Measurements from ENCODE around the gene TMEM60. TPM values are rescaled to one million over a fixed set of nuclear protein-coding genes. Genes with fewer than 3 reads are reported as not detected.
"Not testable (repeated sequence)": the region's sequence is repeated elsewhere in the genome, so short reads cannot be mapped to it uniquely, and the experiment has no call there.

TMEM60 gene
- total RNA-seq, 1 donor from 2014 or later = 20.7 TPM

DNA sequence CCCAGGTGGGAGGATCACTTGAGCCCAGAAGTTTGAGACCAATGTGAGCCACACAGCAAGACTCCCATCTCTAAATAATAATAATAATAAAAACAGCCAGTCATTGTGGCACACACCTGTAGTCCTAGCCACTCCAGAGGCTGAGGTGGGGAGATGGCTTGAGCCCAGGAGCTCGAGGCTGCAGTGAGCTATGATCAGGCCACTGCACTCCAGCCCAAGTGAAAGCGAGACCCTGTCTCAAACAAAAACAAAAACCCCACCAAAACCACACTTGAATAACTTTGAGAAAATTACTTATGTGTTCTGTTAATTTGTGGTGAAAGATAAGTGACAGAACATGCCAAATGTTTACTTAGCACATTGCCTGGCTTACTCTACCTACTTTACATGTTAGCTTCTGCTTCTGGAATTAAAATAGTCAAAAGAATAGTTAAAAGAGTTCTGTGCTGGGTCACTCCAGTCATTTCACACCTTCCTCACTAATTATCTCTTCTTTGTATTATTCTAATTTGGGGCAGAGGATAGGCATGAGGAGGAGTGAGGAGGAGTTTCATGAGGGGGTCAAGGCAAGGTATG is 9.8 kb downstream of the TMEM60 start:
- H3K4me1 Mint-ChIP-seq (ENCODE audit: low read depth) = peaks cover 14% of the 10 kb centered on the region

DNA sequence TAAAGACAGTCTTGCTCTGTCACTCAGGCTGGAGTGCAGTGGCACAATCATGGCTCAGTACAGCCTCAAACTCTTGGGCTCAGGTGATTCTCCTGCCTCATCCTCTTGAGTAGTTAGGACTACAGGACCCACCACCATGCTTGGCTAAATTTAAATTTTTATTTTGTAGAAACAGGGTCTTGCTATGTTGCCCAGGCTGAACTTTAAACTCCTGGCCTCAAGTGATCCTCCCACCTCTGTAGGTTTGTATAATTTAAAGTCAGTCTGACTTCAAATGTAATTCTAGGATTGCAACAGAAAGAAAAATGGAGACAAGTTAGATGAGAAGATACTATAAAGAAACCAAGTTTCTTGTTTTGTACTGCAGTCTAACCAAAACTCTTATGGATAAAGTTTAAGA is 11.5 kb downstream of the TMEM60 start:
- Mint-ChIP-seq H3K9me3 (ENCODE audit: low read depth) (peaks cover 5% of the 10 kb centered on the region), H3K27ac (no peak overlapping the region)
- TF ChIP-seq, protein P1, sequence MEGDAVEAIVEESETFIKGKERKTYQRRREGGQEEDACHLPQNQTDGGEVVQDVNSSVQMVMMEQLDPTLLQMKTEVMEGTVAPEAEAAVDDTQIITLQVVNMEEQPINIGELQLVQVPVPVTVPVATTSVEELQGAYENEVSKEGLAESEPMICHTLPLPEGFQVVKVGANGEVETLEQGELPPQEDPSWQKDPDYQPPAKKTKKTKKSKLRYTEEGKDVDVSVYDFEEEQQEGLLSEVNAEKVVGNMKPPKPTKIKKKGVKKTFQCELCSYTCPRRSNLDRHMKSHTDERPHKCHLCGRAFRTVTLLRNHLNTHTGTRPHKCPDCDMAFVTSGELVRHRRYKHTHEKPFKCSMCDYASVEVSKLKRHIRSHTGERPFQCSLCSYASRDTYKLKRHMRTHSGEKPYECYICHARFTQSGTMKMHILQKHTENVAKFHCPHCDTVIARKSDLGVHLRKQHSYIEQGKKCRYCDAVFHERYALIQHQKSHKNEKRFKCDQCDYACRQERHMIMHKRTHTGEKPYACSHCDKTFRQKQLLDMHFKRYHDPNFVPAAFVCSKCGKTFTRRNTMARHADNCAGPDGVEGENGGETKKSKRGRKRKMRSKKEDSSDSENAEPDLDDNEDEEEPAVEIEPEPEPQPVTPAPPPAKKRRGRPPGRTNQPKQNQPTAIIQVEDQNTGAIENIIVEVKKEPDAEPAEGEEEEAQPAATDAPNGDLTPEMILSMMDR (IDR thresholded peaks at IDR 0.05; ENCODE audit: unreplicated experiment) = no peak

More for the DNA sequence above, 9.8 kb downstream of the TMEM60 start:
- TF ChIP-seq, protein P1 (IDR thresholded peaks at IDR 0.05; ENCODE audit: unreplicated experiment) = no peak
- Mint-ChIP-seq H3K4me3 (ENCODE audit: low read depth) (no peak overlapping the region), H3K27ac (no peak overlapping the region), H3K27me3 (no peaks in the 10 kb centered on the region), H3K9me3 (ENCODE audit: low read depth) (peaks cover 5% of the 10 kb centered on the region), H3K36me3 (ENCODE audit: insufficient read depth) (peaks cover 28% of the 10 kb centered on the region)
- DNase-seq (ENCODE audit: low spot score, unreplicated experiment) = no peak

DNA sequence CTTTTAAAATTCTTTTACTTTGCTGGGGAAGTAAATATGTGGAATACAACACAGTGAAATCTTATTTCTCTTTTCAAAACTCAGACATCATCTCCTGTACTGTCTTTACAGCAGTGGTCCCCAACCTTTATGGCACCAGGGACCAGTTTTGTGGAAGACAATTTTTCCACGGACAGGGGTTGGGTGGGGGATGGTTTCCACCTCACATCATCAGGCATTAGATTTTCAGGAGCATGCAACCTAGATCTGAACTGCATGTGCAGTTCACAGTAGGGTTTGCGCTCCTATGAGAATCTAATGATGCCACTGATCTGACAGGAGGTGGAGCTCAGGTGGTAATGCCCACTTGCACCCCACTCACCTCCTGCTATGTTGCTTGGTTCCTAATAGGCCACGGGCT is 12.2 kb downstream of the TMEM60 start:
- Mint-ChIP-seq H3K27me3 (no peaks in the 10 kb centered on the region), H3K9me3 (ENCODE audit: low read depth) (peaks cover 5% of the 10 kb centered on the region), H3K27ac (no peak overlapping the region), H3K4me3 (ENCODE audit: low read depth) (no peak overlapping the region), H3K4me1 (ENCODE audit: low read depth) (peaks cover 12% of the 10 kb centered on the region), H3K36me3 (ENCODE audit: insufficient read depth) (peaks cover 32% of the 10 kb centered on the region)
- DNase-seq (ENCODE audit: low spot score, unreplicated experiment) = no peak
- TF ChIP-seq, protein P1 (IDR thresholded peaks at IDR 0.05; ENCODE audit: unreplicated experiment) = no peak

More for the DNA sequence above, 11.5 kb downstream of the TMEM60 start:
- no peak for DNase-seq (ENCODE audit: low spot score, unreplicated experiment)
- H3K27me3 Mint-ChIP-seq = no peaks in the 10 kb centered on the region
- peaks cover 31% of the 10 kb centered on the region for H3K36me3 Mint-ChIP-seq (ENCODE audit: insufficient read depth)
- peaks cover 18% of the 10 kb centered on the region for H3K4me1 Mint-ChIP-seq (ENCODE audit: low read depth)
- H3K4me3 Mint-ChIP-seq (ENCODE audit: low read depth) = no peak overlapping the region

DNA sequence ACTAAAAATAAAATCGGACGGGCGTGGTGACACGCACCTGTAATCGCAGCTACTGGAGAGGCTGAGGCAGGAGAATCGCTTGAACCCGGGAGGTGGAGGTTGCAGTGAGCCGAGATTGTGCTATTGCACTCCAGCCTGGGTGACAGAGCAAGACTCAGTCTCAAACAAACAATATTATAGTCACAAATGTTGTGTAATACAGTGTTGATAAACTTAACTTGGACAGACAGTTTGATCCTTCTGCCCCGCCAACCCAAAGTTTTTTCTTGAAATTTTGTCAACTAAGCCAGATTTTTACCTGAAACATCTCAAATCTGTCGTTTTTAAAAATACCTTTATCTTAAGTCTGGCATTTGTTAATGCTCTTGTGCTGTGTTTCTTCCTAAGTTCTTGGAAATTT is 13.8 kb downstream of the TMEM60 start:
- not testable (repeated sequence) for H3K4me3 Mint-ChIP-seq (ENCODE audit: low read depth)

DNA sequence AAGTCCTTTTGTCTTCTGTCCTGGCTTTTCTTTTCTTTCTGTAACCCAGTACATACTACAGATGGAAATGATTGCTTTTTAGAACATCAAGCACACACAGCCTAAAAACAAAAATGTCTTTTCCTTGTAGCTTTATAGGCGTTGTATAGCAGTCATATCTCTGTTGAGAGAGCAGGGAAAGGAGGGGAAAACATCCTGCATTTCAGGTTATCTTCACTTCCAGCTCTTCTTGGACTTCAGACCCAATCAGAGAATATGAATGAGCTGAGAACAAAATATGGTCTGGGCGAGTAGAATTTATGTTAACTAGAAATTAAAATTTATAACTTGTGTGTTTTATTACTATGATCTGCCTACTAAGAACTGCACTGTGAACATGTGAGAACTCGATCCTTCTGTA is 14.7 kb downstream of the TMEM60 start:
- Mint-ChIP-seq H3K27me3 (no peaks in the 10 kb centered on the region), H3K36me3 (ENCODE audit: insufficient read depth) (peaks cover 29% of the 10 kb centered on the region), H3K4me1 (ENCODE audit: low read depth) (peaks cover 11% of the 10 kb centered on the region), H3K4me3 (ENCODE audit: low read depth) (no peak overlapping the region), H3K9me3 (ENCODE audit: low read depth) (peaks cover 1% of the 10 kb centered on the region), H3K27ac (no peak overlapping the region)
- TF ChIP-seq, protein P1 (IDR thresholded peaks at IDR 0.05; ENCODE audit: unreplicated experiment) = no peak
- DNase-seq (ENCODE audit: low spot score, unreplicated experiment) = no peak

More for the DNA sequence above, 13.8 kb downstream of the TMEM60 start:
- H3K36me3 Mint-ChIP-seq (ENCODE audit: insufficient read depth) = peaks cover 36% of the 10 kb centered on the region
- H3K4me1 Mint-ChIP-seq (ENCODE audit: low read depth) = peaks cover 11% of the 10 kb centered on the region
- H3K27me3 Mint-ChIP-seq; H3K27ac Mint-ChIP-seq; DNase-seq (ENCODE audit: low spot score, unreplicated experiment); H3K9me3 Mint-ChIP-seq (ENCODE audit: low read depth): not testable (repeated sequence)

DNA sequence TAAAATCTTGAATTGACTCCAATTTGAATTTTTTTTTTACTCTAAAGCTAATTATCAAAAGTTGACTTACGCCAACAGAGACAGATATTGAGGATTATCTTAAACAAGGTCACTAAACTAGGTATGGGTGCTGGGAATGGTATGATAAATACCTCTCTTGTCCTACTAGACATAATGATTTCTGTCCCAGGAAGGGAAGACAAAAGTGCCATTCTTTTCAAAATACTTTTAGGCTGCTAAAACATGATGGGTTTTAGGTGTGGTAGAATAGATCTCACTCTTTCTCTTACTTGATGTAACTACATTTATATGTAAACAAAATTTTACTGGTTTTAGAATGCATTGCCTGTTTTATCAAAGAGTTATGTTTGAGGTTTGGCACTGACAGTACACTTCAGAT is 15.1 kb downstream of the TMEM60 start:
- no peak overlapping the region for H3K27ac Mint-ChIP-seq
- TF ChIP-seq, protein P1 (IDR thresholded peaks at IDR 0.05; ENCODE audit: unreplicated experiment) = no peak
- no peaks in the 10 kb centered on the region for H3K9me3 Mint-ChIP-seq (ENCODE audit: low read depth)
- no peak for DNase-seq (ENCODE audit: low spot score, unreplicated experiment)
- peaks cover 11% of the 10 kb centered on the region for H3K4me1 Mint-ChIP-seq (ENCODE audit: low read depth)
- H3K27me3 Mint-ChIP-seq = no peaks in the 10 kb centered on the region
- H3K4me3 Mint-ChIP-seq (ENCODE audit: low read depth) = no peak overlapping the region
- peaks cover 31% of the 10 kb centered on the region for H3K36me3 Mint-ChIP-seq (ENCODE audit: insufficient read depth)
